GM13976 (cell line): Measurements from ENCODE around the gene COPG2.
"Not testable (repeated sequence)": the region's sequence is repeated elsewhere in the genome, so short reads cannot be mapped to it uniquely, and the experiment has no call there.

Source experiments
- DNase-seq: peaks from one replicate; pipeline ENCODE4 v3.0.0; 2012; ENCODE audit warnings: low spot score
- CTCF ChIP-seq: IDR thresholded peaks from 2 replicates; pipeline ENCODE4 v1.5.1; 2012; ENCODE audit warnings: borderline replicate concordance, mild to moderate bottlenecking; ENCODE audit not compliant: insufficient read depth; ENCODE audit errors: extremely low read depth, missing control alignments, control extremely low read depth
- in situ Hi-C: fragments of 300-500 bp; cut with MboI; formaldehyde crosslinking; loops from one replicate; pipeline ENCODE4 v1.12.0; 2022; ENCODE audit warnings: low sequenced_read_pairs, mixed read lengths, inconsistent platforms; ENCODE audit not compliant: unreplicated experiment

COPG2 gene

GRCh38 chr7:130700760-130701159 is 32.2 kb upstream of the COPG2 start:
- in situ Hi-C loops: no loop called here
- no peak for TF ChIP-seq CTCF
- DNase-seq: no peak

GRCh38 chr7:130699686-130700085 is 31.1 kb upstream of the COPG2 start:
- DNase-seq: no peak
- no peak for TF ChIP-seq CTCF
- in situ Hi-C loops: no loop called here

GRCh38 chr7:130697820-130698219 is 29.3 kb upstream of the COPG2 start:
- no peak for TF ChIP-seq CTCF
- no peak for DNase-seq
- in situ Hi-C loops: no loop called here

GRCh38 chr7:130695840-130696239 is 27.3 kb upstream of the COPG2 start:
- in situ Hi-C loops: no loop called here
- peak; percentile 46 for DNase-seq
- TF ChIP-seq CTCF: peak; percentile 37

DNA sequence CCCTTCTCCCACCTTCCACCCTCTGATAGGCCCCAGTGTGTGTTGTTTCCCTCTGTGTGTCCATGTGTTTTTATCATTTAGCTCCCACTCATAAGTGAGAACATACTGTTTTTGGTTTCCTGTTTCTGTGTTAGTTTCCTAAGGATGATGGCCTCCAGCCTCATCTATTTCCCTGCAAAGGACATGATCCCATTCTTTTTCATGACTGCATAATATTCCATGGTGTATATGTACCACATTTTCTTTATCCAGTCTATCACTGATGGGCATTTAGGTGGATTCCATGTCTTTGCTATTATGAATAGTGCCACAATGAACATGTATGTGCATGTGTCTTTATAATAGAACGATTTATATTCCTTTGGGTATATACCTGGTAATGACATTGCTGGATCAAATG is 23.8 kb upstream of the COPG2 start:
- DNase-seq, in situ Hi-C loops: not testable (repeated sequence)

DNA sequence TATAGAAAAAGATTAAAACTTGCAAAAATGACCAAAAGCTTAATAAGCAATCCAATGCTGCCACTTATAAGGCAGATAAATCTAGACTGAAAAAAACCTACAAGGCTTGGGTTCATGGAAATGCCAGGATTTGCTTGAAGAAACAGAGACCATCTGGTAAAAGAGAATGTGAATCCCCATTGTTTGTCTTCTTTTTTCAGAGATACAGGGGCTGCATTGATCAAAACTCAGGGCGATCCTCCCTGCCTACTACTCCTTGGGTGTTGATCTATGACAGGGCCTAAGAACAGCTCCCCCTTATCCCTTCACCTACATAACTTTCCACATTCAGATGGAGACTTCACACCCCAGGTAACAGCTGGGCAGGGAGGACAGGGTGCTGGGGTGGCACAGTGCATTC is 21.1 kb upstream of the COPG2 start:
- TF ChIP-seq CTCF: no peak
- no peak for DNase-seq

GRCh38 chr7:130683026-130683425 is 14.5 kb upstream of the COPG2 start:
- in situ Hi-C loops: no loop called here
- TF ChIP-seq CTCF: no peak

More for the DNA sequence above, 21.1 kb upstream of the COPG2 start:
- in situ Hi-C loops: no loop called here

More at GRCh38 chr7:130683026-130683425, 14.5 kb upstream of the COPG2 start:
- no peak for DNase-seq
